ENCODE results near the gene GRIA4.

- TF ChIP-seq POLR2A (IDR thresholded peaks at IDR 0.05; ENCODE audit: extremely low read depth, insufficient read length) (no peak), CTCF (IDR thresholded peaks at IDR 0.05; ENCODE audit: low read depth, low read length) (no peak), MAX (IDR thresholded peaks at IDR 0.05; ENCODE audit: low read depth, low read length) (no peak), MYC (IDR thresholded peaks at IDR 0.05; ENCODE audit: low read depth, low read length) (no peak)
These were observed 165.0 kb downstream of the GRIA4 start for GRCh38 chr11:105774899-105775298.

All from NB4 (cell line).